ENCODE data around the gene RASA3.
A peak's percentile ranks its signal among the peaks of the same experiment; 100 is the strongest.

Gene RASA3

DNA sequence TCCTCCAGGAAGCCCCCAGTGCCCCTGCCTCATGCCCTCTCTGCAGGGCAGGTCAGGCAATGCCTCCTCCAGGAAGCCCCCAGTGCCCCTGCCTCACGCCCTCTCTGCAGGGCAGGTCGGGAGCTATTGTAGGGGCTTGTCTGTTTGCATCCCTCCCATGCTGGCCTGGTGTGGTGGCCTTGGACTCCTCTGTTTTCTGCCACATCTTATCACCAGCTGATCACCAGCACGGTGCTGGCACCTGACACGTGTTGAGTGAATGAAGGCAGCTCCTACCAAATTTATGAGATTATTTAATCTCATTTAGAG, 107.1 kb downstream of the RASA3 start:
- TF ChIP-seq, protein P1, sequence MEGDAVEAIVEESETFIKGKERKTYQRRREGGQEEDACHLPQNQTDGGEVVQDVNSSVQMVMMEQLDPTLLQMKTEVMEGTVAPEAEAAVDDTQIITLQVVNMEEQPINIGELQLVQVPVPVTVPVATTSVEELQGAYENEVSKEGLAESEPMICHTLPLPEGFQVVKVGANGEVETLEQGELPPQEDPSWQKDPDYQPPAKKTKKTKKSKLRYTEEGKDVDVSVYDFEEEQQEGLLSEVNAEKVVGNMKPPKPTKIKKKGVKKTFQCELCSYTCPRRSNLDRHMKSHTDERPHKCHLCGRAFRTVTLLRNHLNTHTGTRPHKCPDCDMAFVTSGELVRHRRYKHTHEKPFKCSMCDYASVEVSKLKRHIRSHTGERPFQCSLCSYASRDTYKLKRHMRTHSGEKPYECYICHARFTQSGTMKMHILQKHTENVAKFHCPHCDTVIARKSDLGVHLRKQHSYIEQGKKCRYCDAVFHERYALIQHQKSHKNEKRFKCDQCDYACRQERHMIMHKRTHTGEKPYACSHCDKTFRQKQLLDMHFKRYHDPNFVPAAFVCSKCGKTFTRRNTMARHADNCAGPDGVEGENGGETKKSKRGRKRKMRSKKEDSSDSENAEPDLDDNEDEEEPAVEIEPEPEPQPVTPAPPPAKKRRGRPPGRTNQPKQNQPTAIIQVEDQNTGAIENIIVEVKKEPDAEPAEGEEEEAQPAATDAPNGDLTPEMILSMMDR (conservative IDR thresholded peaks at IDR 0.05; ENCODE audit: low read depth, low read length), result no peak
- no peak overlapping the region for H3K4me3 ChIP-seq (ENCODE audit: low read depth, low read length)
- no peak for DNase-seq (ENCODE audit: low read depth)

DNA sequence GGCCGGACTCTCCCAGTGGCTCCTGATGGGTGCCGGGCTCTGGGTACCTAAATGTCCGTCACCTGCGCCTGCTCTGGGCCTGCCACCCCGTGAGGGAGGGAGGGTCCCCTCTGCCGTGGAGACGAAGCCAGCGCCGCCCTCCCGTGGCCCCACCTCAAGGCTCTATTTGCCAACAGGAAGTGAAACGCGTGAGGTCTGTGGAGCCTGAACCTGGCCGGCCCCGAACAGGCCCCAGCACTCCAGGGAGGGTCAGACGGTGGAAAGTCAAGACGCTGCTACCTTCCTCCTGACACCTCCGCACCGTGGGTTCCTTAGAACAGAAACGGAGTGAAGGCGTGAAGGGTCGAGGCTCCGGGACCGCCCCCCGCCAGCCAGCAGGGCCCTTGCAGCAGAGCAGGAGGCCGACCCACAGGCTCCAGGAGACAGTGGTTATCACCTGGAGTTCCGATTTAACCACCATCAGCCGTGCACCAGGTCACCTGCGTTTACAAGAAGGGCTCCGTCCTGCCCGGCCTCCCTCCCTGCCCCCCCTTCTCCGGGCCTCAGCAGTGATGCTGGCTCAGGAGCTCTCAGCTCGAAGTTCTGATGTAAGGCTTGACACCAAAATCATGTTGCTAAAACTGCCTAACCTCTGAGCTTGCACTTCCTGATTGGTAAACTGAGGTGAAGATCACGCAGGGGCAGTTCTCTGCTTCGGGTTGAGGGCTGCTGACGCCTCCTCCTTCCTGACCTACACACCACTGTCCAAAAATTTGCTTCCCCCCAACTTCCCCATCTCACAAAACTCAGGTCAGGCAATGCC, 107.6 kb downstream of the RASA3 start:
- TF ChIP-seq, protein P1 (conservative IDR thresholded peaks at IDR 0.05; ENCODE audit: low read depth, low read length), result no peak
- H3K4me3 ChIP-seq (ENCODE audit: low read depth, low read length), result no peak overlapping the region
- DNase-seq (ENCODE audit: low read depth), result peak; percentile 36

DNA sequence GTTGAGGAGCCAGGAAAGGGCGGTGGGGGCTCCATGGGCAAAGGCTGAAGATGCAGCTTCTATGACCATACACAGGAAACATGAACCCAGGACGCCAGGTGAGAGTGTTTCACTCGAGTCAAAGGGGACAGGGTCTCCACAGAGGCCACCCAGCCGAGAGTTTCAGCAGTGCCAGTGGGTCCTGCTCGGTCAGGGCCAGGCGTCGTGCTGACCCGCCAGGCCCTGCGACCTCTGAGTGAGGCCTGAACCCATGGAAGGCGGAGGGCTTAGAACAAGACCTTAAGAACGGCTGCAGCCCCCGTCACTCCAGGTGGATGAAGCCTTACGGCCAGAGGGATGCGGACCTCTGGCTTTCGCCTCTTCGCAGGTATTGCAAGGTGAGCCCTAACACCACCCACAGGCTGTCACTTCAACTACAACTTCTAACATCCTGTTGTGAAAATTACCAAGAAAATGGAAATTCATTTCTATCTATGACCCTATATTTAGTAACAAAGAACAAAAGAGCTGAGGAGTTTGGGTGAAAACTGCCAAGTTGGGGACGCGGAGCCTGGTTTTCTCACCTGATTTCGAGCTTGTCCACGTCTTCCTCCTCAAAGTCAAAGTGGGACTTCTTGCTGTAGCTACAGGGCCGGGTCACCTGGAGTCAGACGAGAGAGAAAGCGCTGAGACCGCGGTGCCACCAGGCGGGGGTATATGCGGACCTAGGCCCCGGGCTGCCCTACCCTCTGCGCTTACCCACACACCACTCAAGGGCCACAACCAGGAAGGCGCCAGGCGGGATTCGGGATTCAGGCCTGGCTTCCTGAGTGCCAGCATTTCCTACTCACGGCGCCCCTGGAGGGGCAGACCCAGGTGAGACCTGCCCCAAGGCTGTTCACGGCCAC, 108.5 kb downstream of the RASA3 start:
- TF ChIP-seq, protein P1 (conservative IDR thresholded peaks at IDR 0.05; ENCODE audit: low read depth, low read length), result peak; percentile 7
- H3K4me3 ChIP-seq (ENCODE audit: low read depth, low read length), result no peak overlapping the region
- no peak for DNase-seq (ENCODE audit: low read depth)

DNA sequence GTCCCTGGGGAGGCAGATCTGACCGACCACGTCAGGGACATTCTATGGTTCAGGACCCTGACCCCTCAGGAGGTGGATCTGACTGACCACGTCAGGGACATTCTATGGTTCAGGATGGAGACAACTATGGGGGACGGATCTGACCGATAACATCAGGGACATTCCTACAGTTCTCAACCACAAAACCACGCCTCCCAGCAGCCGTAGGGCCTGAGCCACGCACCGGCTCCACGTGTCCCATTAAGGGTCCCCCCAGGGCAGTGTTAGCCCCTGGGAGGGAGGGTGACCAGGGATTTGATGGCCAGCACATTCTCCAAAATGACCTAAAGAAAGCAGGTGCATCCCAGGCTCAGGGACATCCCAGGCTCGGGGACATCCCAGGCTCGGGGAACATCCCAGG, 109.5 kb downstream of the RASA3 start:
- no peak overlapping the region for H3K4me3 ChIP-seq (ENCODE audit: low read depth, low read length)
- DNase-seq (ENCODE audit: low read depth), result no peak
- TF ChIP-seq, protein P1 (conservative IDR thresholded peaks at IDR 0.05; ENCODE audit: low read depth, low read length), result no peak

DNA sequence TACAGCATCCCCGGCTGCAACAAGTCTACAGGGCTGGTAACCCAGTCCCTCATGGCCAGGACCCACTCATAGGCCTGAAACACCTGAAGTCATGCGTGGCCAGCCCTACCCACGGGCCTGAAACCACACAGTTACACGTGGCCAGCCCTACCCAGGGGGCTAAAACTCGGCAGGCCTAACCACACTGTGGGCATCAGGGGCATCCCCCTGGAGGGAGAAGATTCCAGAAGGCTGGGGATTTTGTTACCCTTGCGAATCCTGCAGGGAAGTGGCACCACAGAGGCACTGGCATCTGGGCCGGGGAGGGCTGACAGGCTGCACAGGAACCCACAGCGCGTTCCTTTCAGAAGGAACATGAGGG, 110.1 kb downstream of the RASA3 start:
- H3K4me3 ChIP-seq (ENCODE audit: low read depth, low read length), result no peak overlapping the region
- no peak for DNase-seq (ENCODE audit: low read depth)
- TF ChIP-seq, protein P1 (conservative IDR thresholded peaks at IDR 0.05; ENCODE audit: low read depth, low read length), result no peak

DNA sequence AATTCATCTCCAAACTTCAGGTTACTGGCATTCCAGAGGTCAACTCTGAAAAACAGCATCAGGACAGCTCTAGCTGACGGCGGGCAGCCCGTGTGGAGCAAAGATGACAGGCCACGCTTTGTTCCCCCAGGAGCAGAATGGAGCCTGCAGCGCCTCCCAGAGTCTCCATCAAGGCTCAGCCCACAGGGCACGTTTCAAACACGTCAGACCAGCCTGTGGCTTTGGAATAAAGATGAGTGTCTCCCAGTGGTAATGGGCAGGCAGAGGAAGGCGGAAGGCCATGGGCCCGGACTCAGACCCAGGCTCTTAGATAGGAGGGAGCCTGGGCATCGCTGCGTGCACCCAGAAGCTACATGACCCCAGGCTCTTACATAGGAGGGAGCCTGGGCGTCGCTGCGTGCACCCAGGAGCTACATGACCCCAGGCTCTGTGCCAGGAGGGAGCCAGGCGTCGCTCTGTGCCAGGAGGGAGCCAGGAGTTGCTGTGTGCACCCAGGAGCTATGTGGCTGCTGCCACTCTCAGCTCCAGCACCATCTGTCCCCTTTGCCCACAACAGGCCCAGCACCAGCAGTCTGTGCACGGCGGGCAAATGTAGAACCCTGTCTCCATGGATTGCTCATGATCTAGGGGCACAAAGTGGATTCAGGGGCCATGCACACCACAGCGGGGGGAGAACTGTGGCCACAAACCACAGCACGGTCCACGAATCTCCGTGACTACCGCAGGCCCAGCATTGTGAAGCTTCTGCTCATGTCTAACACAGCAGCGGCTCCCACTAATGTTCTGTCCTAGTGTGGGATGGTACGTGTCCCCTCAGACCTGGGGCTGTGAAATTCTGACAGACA, 110.7 kb downstream of the RASA3 start:
- DNase-seq (ENCODE audit: low read depth), result no peak
- TF ChIP-seq, protein P1 (conservative IDR thresholded peaks at IDR 0.05; ENCODE audit: low read depth, low read length), result peak; percentile 10
- H3K4me3 ChIP-seq (ENCODE audit: low read depth, low read length), result no peak overlapping the region

All from choroid plexus epithelial cell (primary cell).